GM12801 (cell line): ENCODE measurements around the gene GALP.

Source experiments
- TF ChIP-seq, protein P1 (sequence below): IDR thresholded peaks from one replicate; pipeline ENCODE4 v1.5.1; 2011; ENCODE audit warnings: control low read depth; ENCODE audit not compliant: insufficient read length; ENCODE audit errors: extremely low read depth

GALP gene

DNA sequence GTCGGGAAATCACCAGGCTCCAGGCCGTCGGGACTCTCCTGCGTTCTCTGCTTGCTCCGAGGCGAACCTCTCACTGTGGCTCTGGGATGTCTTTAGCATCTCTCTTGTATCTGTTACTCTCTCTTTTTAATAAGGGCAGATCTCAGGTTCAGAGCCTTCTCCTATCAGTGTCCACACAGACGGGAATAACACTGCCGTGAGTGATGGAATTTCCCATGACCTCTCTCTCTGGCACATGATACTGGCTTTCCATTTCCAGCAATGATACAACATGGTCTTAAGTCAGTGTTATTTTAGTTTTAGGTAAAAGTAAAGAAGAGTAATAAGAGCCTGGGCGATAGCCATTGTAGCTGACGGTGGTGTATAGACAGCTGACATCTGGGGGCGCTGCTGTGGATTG lies 25.4 kb upstream of the GALP start:
- TF ChIP-seq, protein P1, sequence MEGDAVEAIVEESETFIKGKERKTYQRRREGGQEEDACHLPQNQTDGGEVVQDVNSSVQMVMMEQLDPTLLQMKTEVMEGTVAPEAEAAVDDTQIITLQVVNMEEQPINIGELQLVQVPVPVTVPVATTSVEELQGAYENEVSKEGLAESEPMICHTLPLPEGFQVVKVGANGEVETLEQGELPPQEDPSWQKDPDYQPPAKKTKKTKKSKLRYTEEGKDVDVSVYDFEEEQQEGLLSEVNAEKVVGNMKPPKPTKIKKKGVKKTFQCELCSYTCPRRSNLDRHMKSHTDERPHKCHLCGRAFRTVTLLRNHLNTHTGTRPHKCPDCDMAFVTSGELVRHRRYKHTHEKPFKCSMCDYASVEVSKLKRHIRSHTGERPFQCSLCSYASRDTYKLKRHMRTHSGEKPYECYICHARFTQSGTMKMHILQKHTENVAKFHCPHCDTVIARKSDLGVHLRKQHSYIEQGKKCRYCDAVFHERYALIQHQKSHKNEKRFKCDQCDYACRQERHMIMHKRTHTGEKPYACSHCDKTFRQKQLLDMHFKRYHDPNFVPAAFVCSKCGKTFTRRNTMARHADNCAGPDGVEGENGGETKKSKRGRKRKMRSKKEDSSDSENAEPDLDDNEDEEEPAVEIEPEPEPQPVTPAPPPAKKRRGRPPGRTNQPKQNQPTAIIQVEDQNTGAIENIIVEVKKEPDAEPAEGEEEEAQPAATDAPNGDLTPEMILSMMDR = no peak

DNA sequence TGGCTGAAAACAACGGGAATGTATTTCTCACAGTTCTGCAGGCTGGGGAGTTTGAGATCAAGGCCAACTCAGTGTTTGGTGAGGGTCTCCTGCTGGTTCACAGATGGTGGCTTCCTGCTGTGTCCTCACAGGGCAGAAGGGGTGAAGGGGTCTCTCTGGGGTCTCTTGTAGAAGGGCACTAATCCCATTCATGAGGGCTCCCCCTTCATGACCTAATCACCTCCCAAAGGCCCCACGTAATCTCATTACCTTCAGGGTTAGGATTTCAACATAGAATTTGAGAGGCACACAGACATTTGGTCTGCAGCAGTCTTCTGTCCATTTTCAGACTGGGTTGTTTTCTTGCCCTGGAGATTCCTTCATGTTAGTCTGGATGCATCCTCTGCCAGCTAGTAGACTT lies 23.2 kb upstream of the GALP start:
- TF ChIP-seq, protein P1 = no peak

DNA sequence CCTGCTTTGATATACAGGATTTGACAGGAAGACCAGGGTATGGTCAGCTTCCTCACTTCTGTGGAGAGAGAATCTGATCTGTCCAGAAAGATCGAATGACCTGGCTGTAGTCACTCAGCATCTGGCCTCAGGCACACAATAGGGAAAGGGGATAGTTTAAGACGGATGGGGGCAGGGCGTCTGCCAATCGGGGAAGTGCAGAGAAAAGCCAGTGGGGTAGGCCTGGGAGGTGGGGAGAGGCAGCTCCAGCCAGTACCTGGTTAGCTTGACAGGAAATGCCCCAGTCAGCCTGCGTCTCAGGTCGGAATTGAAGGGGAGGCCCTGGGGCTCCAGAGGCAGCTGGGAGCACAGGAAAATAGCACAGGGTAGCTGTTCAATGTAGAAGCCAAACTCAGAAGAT lies 22.3 kb upstream of the GALP start:
- TF ChIP-seq, protein P1 = no peak

DNA sequence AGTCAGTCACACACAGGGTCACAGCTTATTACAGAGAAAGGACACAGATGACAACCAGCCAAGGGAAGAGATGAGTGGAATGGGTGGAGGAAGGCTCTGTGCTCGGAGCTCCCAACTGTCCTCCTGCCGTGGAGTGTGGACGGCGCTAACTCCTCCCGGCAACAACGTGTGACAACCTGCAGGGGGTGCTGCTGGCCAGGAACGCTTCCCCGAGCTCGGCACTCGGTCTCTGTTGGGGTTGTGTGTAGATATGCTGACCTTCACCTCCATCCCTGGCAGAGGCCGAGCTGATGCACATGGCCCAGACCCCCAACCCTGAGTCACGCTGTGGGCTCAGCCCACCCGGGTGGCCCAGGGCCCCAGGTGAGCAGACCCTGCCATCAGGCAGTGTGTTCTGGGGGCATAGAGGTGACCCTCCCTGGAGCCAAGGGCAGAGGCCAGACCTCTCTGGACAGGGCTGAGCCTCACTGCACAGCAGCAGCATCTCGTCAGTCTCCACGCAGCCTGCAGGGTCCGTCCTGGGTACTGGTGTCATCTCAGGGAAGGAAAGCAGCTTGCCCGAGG lies 20.6 kb upstream of the GALP start:
- TF ChIP-seq, protein P1 = no peak

DNA sequence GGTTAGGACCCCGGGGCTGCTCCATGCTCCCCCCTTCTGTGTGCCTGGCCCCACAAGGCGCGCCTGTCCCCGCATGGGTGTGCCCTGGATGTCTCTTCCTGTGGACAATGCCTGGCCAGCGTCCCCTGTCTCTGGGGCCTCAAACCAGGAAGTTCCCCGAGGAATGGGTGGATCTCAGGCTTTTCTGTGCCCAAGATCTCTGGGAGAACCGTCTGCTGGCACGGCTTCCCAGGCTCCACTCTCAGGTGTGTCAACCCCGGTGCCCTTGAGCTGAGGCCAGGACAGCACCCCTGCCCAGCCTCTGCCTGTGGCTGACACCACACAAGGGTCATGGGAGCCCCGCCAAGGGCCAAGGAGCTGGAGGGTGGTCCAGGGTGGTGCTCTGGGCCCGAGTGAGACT lies 19.0 kb upstream of the GALP start:
- TF ChIP-seq, protein P1 = no peak

DNA sequence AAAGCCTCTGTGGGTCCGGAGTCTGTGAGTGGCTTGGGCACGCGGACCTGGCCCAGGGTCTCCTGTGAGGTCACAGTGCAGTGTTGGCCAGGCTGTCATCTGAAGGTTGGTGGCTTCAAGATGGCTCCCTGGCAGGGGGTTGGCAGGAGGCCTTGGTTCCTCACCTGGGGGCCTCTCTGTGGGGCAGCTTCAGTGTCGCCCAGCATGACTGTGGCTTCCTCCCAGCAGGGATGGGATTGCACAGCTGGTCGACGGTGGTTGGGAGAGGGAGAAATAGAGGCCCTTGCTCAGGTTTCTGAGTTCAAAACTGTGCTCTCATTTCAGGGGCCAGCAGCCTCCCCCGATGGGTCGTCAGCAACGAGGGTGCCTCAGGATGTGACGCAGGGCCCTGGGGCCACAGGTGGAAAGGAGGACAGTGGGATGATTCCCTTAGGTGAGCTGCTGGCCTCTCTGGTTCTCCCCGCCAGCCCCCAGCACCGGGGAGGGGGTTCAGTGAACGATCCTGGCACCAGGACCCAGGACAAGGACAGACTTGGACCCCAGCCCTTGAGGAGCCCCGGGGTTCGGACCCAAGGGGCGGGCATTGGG lies 17.5 kb upstream of the GALP start:
- TF ChIP-seq, protein P1 = no peak

DNA sequence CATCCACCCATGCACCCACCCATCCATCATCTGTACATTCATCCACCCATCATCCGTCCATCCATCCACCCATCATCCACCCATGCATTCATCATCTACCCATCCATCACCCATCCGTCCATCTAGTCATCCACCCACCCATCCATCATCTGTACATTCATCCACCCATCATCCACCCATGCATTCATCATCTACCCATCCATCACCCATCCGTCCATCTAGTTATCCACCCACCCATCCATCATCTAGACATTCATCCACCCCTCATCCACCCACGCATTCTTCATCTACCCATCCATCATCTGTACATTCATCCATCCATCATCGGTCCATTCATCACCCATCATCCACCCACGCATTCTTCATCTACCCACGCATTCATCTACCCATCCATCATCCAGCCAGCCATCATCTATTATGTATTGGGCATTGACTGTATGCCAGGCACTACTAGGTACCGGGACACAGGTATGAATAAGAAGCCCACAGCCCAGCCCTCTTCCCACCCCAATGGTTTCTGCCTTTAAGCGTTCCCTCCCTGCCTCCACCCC lies 16.7 kb upstream of the GALP start:
- TF ChIP-seq, protein P1 = no peak
